ENCODE results near the gene DKC1. TPM values are rescaled to one million over a fixed set of nuclear protein-coding genes. Genes with fewer than 3 reads are reported as not detected.
"Not testable (repeated sequence)": the region's sequence is repeated elsewhere in the genome, so short reads cannot be mapped to it uniquely, and the experiment has no call there.

DKC1 gene
- total RNA-seq, 1 donor from 2014 or later, result 102 TPM

DNA sequence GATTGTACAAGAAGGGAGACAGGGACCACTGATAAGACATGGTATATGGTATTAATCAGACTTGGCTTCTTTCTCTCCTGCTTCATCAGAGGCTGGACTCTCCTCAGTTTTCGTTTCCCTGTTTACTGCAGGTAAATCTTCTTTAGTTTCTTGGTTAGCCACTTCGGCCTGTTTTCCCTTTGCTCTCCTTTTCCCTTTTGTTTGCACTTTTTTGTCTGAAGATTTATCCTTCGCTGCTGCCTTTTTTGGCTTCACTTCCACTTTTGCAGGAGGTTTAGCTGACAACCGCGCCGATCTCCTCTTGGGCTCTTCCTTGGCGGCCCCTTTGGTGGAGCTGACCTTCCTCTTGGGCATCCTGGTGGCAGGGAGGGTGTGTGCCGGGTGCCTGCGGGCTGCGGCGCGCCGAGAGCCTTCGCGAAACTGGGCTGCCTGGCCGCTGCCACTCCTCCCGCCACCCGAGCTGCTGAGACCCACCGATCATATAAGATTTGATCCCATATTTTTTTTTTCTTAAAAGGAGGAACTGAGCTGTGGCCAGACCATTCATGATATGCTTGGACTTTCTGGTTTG is 54.5 kb downstream of the DKC1 start:
- intact Hi-C loops (cut with micrococcal nuclease), result not testable (repeated sequence)

DNA sequence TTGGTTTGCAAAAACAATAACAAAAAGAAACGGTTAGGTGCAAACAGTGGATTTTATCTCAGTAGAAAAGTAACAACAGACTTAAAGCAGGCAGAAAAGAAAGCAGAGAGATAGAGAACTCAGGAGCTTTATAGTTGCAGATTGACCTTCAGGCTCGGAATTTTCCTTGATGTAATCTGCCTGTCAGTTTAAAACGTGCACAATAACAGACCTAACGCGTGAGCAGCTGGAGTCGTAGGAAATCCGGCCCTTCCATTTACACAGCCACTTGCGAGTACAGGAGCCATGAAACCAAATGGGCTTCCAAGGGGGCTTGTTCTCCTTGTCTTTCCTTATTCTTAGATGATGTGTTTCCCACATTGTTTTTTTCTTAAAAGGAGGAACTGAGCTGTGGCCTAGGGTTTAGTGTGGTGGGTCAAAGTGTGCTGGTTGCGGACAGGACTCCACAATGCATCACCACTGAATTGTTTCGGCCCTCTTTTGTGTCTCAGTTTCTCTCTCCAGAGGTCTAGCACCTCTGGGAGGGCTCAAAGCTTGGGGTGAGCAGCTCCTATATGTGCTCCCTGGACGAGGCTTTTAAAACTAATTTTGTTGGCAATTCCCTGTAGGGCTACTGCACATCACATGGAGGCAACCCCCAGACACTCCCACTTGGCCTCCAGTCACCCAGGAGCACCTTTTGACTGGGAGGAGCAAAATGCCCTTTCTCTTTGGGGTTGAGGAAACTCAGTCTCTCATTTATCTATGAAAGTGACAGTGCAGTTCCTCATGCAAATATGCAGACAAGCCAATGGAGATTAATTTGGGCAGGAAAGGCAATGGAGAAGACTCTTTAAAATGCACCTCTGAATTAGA is 56.5 kb downstream of the DKC1 start:
- intact Hi-C loops (cut with micrococcal nuclease), result no loop called here

DNA sequence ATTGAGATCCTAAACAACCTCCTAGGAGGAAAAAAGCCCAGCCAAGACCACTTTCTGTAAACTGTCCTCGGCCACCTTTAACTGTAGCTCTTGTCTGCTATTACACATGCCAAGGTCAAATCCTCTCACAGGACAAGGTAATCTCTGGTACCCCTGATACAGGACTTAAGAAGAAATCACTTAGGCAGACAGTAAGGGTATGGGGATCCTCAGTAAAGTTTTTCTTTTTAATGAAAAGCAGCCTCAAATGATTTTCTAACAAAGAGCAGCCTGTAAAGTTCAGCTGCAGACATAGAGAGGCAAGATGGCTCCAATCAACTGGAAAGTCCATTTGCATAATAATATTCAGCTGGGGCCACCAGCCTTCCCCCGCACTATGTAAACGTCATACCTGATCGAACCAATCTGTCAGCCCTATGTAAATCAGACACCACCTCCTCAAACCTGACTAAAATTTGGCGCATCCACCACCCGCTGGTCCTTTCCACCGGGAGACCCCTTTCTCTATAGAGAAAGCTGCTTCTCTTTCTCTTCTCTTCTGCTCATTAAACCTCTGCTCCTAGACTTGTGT is 57.2 kb downstream of the DKC1 start:
- intact Hi-C loops (cut with micrococcal nuclease), result no loop called here

DNA sequence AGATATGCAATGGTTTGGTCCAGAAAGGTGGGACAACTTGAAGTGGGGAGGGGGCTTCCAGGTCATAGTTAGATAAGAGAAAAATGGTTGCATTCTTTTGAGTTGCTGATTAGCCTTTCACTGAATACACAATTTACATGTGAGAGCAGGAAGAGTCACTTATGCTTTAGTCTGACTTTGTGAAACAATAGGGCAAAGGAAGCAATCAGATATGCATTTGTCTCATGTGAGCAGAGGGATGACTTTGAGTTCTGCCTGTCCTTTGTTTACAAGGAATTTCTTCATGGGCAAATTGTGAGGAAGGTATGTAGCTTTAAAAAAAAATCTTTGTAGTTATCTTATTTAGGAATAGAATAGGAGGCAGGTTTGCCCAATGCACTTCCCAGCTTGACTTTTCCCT is 58.9 kb downstream of the DKC1 start:
- intact Hi-C loops (cut with micrococcal nuclease), result no loop called here

DNA sequence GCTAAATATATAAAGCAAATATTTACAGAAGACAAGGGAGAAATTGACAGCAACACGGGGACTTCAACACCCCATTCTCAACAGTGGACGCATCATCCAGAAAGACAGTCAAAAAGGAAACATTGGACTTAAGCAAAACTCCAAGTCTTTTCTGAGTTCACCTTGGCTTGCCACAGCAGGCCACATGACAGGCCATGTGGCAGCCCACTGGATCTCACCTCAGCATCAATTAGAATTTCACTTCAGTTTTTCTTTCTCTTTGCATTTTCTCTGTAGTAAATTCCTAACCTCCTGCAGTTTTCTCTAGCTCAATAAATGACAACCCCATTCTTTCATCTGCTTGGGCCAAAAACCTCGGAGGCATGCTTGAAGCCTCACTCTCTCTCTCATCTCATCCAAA is 59.4 kb downstream of the DKC1 start:
- intact Hi-C loops (cut with micrococcal nuclease), result no loop called here

DNA sequence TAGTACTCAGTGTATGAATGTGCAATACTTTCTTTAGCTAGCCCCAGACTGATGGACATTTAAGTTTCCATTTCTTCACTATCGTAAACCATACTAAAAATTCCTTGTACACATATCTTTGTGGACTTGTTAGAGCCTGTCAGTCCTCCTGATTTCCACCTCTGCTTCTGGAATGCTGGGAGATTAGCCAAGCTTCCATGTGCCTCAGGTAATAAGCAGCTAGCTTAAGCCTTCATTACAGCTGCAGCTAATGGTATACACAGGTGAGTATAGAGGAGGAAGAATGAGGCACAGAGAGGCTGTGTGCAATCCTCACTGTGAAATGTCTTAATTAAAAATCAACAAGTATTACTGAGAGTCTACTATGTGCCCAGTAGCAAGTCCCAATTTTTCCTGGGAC is 62.0 kb downstream of the DKC1 start:
- intact Hi-C loops (cut with micrococcal nuclease), result no loop called here

DNA sequence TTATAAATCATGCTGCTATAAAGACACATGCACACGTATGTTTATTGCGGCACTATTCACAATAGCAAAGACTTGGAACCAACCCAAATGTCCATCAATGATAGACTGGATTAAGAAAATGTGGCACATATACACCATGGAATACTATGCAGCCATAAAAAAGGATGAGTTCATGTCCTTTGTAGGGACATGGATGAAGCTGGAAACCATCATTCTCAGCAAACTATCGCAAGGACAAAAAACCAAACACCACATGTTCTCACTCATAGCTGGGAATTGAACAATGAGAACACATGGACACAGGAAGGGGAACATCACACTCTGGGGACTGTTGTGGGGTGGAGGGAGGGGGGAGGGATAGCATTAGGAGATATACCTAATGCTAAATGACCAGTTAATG is 62.9 kb downstream of the DKC1 start:
- intact Hi-C loops (cut with micrococcal nuclease), result not testable (repeated sequence)

Other genes starting within 250 kb of the DKC1 start
- 30.5 and 32.4 TPM in 2 replicates for gene FAM3A, start 246.6 kb upstream of the DKC1 start, total RNA-seq
- gene G6PD, start 216.0 kb upstream of the DKC1 start, total RNA-seq, result 67.9 and 68.2 TPM in 2 replicates
- gene IKBKG, start 215.2 kb upstream of the DKC1 start, total RNA-seq, result 41.9 and 45.1 TPM in 2 replicates
- gene CTAG1A, start 177.7 kb upstream of the DKC1 start, total RNA-seq, result not detected in 2 replicates
- not detected in 2 replicates for gene CTAG1B, start 143.6 kb upstream of the DKC1 start, total RNA-seq
- not detected in 2 replicates for gene CTAG2, start 109.3 kb upstream of the DKC1 start, total RNA-seq
- 8.6 and 9.4 TPM in 2 replicates for gene GAB3, start 11.8 kb upstream of the DKC1 start, total RNA-seq
- gene MPP1, start 42.6 kb downstream of the DKC1 start, total RNA-seq, result 54.4 and 55.4 TPM in 2 replicates
- not detected in 2 replicates for gene SMIM9, start 71.8 kb downstream of the DKC1 start, total RNA-seq
- 20.3 and 24.4 TPM in 2 replicates for gene F8A1, start 123.5 kb downstream of the DKC1 start, total RNA-seq